Esophagus muscularis mucosa (tissue), 4 donors: ENCODE data around the gene SIRPA. TPM values are rescaled to one million over a fixed set of nuclear protein-coding genes. Genes with fewer than 3 reads are reported as not detected.

Experiments
- DNase-seq: peaks from one replicate; pipeline ENCODE4 v3.0.0-alpha.2; 2017; ENCODE audit errors: extremely low spot score
- H3K27ac ChIP-seq, 4 donors: fragments of 200-600 bp; sonication (generic); replicated peaks in 1 of 4; 1 replicate in 3 of 4; 2 replicates in 1 of 4; pipeline ENCODE4 v1.5.1; 2016 to 2019; ENCODE audit warnings: mild to moderate bottlenecking in 1 of 4
- H3K27me3 ChIP-seq, 4 donors: fragments of 200-600 bp; sonication (generic); one replicate each; pipeline versions ENCODE4 v1.5.1 to v1.6.0; 2016 to 2019
- H3K36me3 ChIP-seq, 4 donors: fragments of 200-600 bp; sonication (generic); one replicate each; pipeline ENCODE4 v1.5.1; 2016 to 2019
- H3K4me1 ChIP-seq, 4 donors: fragments of 200-600 bp; sonication (generic); one replicate each; pipeline ENCODE4 v1.5.1; 2016 to 2019
- H3K4me3 ChIP-seq, 4 donors: fragments of 200-600 bp; sonication (generic); 1 replicate in 2 of 4; 2 replicates in 2 of 4; pipeline ENCODE4 v1.5.1; 2016 to 2019; ENCODE audit warnings: mild to moderate bottlenecking in 4 of 4, moderate library complexity in 1 of 4
- H3K9me3 ChIP-seq, 4 donors: fragments of 200-600 bp; sonication (generic); 1 replicate in 3 of 4; 2 replicates in 1 of 4; pipeline ENCODE4 v1.5.1; 2016 to 2019
- EP300 ChIP-seq: sonication (generic); formaldehyde crosslinking; IDR thresholded peaks from one replicate; pipeline ENCODE4 v1.6.1; 2017; ENCODE audit warnings: antibody characterized with exemption
- POLR2A ChIP-seq: fragments of 450-650 bp; IDR thresholded peaks from one replicate; pipeline ENCODE4 v1.6.1; 2017; ENCODE audit warnings: antibody characterized with exemption, moderate library complexity, mild to moderate bottlenecking, low read depth
- POLR2AphosphoS5 ChIP-seq, 2 donors: sonication (generic); formaldehyde crosslinking; IDR thresholded peaks; one replicate each; pipeline ENCODE4 v1.6.1; 2017; ENCODE audit warnings: antibody characterized with exemption in 2 of 2
- WGBS: methylation state at CpG from one replicate; pipeline ENCODE4 v1.1.5; 2018; 5-methylcytosine and 5-hydroxymethylcytosine counted together
- intact Hi-C: fragments of 100-400 bp; cut with DNase I; formaldehyde crosslinking; loops from one replicate; pipeline ENCODE4 v1.15.1; 2023
- total RNA-seq, 4 donors: library from RNA; depleted of rRNA; stranded (reverse); fragments of >200 nt; gene quantifications; one replicate each; pipeline versions ENCODE4 v1.1.0 to v1.2.1, GENCODE V29; 2016
- TF ChIP-seq, protein P1 (sequence below), 3 experiments: fragments of 200-600 bp in 2 of 3; fragments of 450-650 bp in 1 of 3; sonication (generic) in 2 of 3; IDR thresholded peaks; one replicate each; pipeline ENCODE4 v1.5.1; 2017 to 2019; ENCODE audit warnings: antibody characterized with exemption in 3 of 3, mild to moderate bottlenecking in 2 of 3, moderate library complexity in 1 of 3

The SIRPA gene
- total RNA-seq, 4 donors from 2014 or later: 19.5 to 39.8 (median 32.5) TPM

DNA sequence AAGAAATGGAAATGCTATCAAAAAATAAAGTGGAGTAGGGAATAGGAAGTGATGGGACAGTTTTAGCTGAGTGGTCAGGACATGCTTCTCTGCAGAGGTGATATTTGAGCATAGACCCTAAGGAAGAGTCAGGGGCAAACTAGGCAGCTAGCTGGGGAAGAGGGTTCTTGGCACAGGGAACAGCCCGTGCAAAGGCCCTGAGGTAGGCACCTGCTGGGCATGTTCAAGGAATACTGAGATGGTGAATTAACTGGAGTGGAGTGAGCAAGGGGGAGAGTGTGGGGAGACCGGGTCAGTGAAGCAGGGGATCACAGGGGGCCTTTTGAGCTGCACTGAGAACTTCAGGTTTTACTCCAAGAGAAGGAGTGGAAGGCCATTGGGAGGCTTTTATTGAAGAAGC lies 7.5 kb upstream of the SIRPA start:
- H3K36me3 ChIP-seq: peaks cover 0 to 6% (median 0%) of the 10 kb centered on the region in 4 donors
- DNase-seq: no peak
- intact Hi-C loops: no loop called here
- no peaks in the 10 kb centered on the region for H3K9me3 ChIP-seq
- WGBS: 64% methylated on average over 2 of the region's 2 CpGs
- H3K27ac ChIP-seq: no peak overlapping the region
- TF ChIP-seq, protein P1, sequence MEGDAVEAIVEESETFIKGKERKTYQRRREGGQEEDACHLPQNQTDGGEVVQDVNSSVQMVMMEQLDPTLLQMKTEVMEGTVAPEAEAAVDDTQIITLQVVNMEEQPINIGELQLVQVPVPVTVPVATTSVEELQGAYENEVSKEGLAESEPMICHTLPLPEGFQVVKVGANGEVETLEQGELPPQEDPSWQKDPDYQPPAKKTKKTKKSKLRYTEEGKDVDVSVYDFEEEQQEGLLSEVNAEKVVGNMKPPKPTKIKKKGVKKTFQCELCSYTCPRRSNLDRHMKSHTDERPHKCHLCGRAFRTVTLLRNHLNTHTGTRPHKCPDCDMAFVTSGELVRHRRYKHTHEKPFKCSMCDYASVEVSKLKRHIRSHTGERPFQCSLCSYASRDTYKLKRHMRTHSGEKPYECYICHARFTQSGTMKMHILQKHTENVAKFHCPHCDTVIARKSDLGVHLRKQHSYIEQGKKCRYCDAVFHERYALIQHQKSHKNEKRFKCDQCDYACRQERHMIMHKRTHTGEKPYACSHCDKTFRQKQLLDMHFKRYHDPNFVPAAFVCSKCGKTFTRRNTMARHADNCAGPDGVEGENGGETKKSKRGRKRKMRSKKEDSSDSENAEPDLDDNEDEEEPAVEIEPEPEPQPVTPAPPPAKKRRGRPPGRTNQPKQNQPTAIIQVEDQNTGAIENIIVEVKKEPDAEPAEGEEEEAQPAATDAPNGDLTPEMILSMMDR (IDR thresholded peaks at IDR 0.05): no peak
- no peak for TF ChIP-seq EP300
- no peak for TF ChIP-seq POLR2AphosphoS5 (IDR thresholded peaks at IDR 0.05)
- no peak for TF ChIP-seq POLR2A
- no peak overlapping the region for H3K4me3 ChIP-seq
- peaks cover 4 to 41% (median 27%) of the 10 kb centered on the region in 4 donors for H3K4me1 ChIP-seq
- H3K27me3 ChIP-seq: peaks cover 0 to 7% (median 0%) of the 10 kb centered on the region in 4 donors

DNA sequence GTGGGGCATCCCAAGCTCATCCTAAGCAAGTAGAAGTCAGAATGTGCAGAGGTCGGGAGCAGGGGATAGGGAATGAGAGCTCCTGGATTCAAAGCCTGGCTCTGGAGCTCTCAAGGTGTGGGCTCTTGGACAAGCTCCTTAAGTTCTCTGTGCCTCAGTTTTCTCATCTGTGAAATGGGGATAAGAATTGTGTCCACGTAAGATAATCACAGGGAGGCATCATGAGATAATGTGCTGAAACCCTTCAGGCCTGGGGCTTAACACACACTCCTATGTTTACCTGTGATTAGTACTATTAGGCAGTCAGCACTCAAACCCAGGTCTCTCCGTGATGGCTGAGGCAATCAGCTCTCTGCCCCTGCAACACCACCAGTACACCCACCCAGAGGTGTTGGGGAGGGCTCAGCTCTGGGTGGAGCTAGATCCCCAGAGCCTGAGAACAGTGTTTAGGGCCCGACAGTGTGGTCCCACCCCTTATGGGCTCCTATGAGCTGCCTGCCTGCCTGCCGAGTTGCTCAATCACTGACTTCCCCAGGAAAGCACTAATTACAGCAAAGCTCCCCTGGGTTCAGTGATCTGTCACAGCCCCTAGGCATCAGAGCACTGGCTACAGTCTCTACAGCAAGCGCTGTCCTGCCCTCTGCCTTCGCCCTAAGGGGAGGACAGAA lies 6.3 kb upstream of the SIRPA start:
- H3K4me3 ChIP-seq: no peak overlapping the region
- intact Hi-C loops: no loop called here
- H3K9me3 ChIP-seq: no peaks in the 10 kb centered on the region
- H3K36me3 ChIP-seq: peaks cover 0 to 6% (median 0%) of the 10 kb centered on the region in 4 donors
- H3K27me3 ChIP-seq: no peaks in the 10 kb centered on the region
- peaks cover 0 to 43% (median 28%) of the 10 kb centered on the region in 4 donors for H3K4me1 ChIP-seq
- DNase-seq: no peak
- no peak overlapping the region for H3K27ac ChIP-seq
- 67% methylated on average over 7 of the region's 7 CpGs for WGBS
- no peak for TF ChIP-seq POLR2A
- TF ChIP-seq POLR2AphosphoS5 (IDR thresholded peaks at IDR 0.05): peak in 1 of 2 donors; percentile 32
- TF ChIP-seq EP300: no peak
- TF ChIP-seq, protein P1 (IDR thresholded peaks at IDR 0.05): no peak

DNA sequence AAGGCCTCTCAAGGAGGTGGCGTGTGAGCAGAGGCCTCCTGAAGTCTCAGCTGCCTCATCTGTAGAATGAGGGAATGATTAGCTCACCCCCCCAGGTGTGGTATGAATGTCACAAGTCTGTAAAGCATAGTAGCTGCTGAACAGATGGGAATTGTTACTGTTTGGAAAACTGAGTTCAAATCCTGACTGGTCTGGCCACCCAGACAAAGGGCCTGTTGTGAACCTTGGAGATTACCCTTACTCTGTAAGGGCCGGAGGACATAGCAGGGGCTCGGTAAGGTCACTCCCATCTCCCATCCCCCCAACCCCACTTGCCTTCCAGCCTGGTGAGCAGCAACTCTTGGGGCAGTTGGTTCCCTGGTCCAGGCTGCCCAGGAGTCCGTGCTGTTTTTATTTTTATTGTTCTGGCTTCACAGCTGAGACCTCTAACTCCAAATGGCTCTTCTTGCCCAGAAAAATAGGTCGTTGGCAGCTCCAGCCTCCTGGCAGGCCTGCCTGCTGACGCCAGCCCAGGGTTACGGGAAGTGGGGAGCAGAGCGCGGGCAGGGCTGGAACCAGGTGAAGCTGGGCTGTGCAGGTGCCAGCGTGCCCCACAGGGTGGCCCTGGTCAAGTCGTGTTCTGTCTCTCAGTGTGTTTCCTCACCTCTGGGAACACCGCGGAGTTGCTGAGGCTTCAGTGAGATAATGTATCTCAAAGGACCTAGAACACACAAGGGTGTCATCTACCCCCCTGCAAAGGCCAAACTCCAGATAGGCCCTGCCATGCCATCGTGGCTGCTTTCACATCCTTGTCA lies 4.5 kb upstream of the SIRPA start:
- no peaks in the 10 kb centered on the region for H3K27me3 ChIP-seq
- TF ChIP-seq POLR2AphosphoS5 (IDR thresholded peaks at IDR 0.05) (no peak), POLR2A (no peak), EP300 (no peak)
- TF ChIP-seq, protein P1 (IDR thresholded peaks at IDR 0.05): no peak
- peaks cover 0 to 6% (median 0%) of the 10 kb centered on the region in 4 donors for H3K36me3 ChIP-seq
- no peak overlapping the region for H3K4me3 ChIP-seq
- H3K27ac ChIP-seq: no peak overlapping the region
- intact Hi-C loops: no loop called here
- no peaks in the 10 kb centered on the region for H3K9me3 ChIP-seq
- DNase-seq: no peak
- WGBS: 87% methylated on average over 13 of the region's 14 CpGs
- H3K4me1 ChIP-seq: peaks cover 4 to 47% (median 31%) of the 10 kb centered on the region in 4 donors

DNA sequence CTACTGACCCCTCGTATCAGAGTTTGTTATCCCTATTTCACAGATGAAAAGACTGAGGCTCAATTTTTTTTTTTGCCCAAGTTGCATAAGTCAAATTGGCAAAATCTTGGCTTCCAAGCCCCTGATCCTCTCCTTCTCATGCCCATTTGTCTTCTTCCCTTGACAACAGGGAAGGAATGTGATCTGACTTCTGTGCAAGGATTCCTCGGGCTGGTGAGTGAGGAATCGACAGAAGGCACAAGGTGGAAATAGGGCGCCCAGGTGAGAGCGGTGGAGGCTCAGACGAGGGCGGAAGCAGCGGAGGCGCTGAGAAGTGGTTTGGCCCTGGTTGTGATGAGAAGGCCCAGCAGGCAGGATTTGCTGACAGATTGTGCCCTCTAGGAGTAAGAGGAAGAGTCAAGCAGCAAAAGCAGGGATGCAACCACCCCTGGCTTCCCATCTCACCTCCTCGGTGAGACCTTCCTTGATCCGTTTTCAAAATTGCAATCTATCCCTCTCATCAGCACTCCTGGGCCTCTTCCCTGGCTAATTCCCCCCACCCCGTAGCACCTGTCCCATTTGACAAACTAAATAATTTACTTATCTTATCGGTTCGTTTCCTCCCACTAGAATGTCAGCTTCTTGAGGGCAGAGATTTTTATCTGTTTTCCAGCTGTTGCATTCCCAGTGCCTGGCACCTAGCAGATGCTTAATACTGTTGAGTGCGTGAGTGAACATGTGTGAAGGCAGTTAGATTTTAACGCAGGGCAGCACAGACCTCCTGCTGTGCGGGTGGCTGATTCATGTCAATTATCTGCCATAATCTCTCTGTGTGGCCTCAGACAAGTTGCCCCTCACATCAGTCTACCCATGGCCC lies 3.7 kb upstream of the SIRPA start:
- peaks cover 9 to 55% (median 40%) of the 10 kb centered on the region in 4 donors for H3K4me1 ChIP-seq
- H3K36me3 ChIP-seq: peaks cover 0 to 6% (median 0%) of the 10 kb centered on the region in 4 donors
- no peak overlapping the region for H3K4me3 ChIP-seq
- no peak for TF ChIP-seq EP300
- TF ChIP-seq, protein P1 (IDR thresholded peaks at IDR 0.05): no peak
- H3K27ac ChIP-seq: no peak overlapping the region
- H3K27me3 ChIP-seq: no peaks in the 10 kb centered on the region
- H3K9me3 ChIP-seq: no peaks in the 10 kb centered on the region
- intact Hi-C loops: no loop called here
- 90% methylated on average over 17 of the region's 17 CpGs for WGBS
- no peak for DNase-seq
